HG03520 (cell line): ENCODE results near the gene JAK1.
"Not testable (repeated sequence)": the region's sequence is repeated elsewhere in the genome, so short reads cannot be mapped to it uniquely, and the experiment has no call there.

Experiments
- ATAC-seq: cut with Tn5 transposase; IDR thresholded peaks from one replicate; pipeline ENCODE4 v1.9.1; 2021; ENCODE audit warnings: mild to moderate bottlenecking, moderate library complexity; ENCODE audit not compliant: unreplicated experiment

The JAK1 gene

DNA sequence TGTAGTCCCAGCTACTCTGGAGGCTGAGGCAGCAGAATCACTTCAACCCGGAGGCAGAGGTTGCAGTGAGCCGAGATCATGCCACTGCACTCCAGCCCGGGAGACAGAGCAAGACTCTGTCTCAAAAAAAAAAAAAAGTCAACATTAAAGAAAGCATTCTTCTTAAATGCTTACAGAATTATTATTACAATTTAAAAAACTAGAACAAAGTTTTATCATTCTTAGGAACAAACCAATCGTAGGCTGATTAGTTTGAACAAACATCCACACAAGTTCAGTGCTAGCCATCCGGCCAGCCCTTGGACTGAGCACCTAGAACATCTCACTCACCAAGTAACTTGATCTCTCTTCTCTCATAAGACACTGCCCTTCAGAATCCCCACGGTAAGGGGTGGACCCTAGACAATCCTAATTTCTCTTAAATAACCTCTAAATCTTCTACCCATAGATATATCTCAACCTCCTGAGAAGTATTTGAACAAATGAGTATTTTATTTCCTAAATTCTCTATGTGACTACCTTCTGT, 16.0 kb downstream of the JAK1 start:
- ATAC-seq, result no peak

DNA sequence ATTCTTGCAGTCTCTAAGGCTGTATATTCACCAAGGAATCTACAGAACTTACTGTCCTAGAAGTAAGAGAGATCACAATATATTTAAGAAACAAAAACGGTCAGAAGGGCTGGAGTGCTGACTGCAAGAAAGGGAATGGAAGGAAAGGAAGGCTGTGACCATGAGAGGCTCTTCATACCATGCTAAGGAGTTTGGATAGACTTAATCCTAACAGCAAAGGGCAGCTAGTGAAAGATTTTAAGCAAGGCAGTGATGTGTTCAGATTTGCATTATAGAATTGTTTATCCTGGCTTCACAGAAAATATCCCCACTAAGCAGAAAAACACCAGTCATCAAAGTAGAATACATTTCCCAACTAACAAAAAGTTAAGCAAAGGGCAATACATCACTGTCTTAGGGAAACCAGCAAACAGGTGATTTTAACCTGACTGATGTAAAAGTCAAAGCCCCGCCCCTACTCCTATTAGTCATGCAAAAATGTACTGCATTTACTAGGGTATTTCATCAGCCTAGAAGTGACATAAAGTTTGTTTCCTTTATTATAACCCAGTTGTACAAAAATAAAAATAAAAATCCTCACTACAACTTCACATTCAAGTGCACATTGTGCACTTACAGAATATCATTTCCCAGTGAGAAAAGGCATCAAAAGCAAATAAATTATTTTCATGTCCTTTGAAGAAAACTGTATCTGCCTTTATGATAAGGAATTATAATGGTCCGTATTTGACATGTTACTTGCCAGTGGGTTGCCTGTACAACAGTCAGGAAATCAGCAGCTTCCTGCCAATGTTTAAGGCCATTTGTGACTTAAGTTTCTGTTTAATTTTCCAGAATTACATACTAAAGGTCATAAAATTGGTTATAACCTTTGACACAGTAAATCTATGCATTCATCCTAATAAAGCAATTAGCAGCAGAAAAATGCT, 17.2 kb downstream of the JAK1 start:
- ATAC-seq, result no peak

DNA sequence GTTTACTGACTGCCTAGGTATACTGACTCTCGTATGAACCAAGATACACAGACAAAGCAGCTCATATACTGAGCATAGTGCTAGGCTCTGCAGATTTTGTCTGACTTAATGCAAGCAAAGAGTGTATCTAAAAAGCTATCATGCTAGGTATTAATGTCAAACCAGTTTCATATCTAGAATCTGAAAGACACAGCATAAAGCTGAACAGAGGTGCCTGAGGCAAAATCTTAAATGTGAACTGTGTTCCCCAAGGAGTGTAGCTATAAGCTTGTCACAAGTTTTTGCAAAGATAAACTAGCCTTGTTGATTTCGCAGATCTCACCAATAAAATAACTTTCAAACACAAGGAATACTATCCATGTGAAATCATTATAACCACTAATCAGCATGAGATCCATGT, 18.1 kb downstream of the JAK1 start:
- no peak for ATAC-seq

DNA sequence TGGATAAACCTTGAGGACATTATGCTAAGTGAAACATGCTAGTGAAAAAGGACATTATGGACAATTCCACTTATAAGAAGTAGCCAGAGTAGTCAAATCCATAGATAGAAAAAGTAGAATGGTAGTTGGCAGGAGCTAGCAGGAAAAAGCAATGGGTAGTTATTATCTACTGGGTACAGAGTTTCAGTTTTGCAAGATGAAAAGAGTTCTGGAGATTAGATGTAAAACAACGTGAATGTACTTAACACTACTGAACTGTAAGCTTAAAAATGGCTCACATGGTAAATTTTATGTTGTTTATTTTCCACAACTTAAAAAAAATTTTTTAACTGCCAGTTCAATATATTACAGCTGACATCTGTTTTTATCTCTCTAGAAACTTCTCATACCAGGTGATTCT, 19.4 kb downstream of the JAK1 start:
- no peak for ATAC-seq

DNA sequence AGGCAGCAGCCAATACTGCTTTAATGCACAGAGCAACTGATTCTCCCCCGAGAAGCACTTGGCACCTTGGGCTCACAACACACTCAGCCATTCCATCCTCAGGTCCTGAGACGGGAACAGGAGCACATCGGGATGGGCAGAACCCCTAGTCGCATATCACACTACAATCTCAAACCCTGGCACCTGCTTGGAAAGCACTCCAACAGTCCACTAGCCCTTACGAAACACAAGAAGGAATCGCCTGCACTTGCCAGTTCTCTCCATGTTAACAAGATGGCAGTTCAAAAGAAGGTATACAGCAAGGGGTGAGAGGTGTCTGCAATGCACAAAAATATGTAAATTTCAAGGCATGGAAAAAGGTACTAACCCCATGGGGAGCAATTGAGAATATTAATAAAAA, 21.4 kb downstream of the JAK1 start:
- ATAC-seq, result no peak

DNA sequence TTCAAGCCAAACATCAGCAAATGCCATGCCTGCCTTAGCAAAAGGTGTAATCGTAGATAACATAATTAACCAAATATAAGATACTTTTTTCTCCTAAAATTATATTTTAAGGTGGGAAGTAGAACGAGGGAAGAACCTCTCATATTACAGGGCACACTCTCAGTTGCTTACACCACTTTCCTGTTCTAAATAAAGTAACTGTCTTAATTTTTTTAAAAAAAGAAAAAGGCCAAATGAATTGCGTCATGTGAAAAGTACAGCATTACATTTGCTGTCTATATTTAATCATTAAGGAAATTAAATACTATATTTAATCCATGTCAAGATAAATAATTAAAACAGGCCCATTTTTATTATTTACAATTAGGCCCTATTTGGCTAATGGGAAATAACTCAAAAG, 23.7 kb downstream of the JAK1 start:
- ATAC-seq, result no peak

DNA sequence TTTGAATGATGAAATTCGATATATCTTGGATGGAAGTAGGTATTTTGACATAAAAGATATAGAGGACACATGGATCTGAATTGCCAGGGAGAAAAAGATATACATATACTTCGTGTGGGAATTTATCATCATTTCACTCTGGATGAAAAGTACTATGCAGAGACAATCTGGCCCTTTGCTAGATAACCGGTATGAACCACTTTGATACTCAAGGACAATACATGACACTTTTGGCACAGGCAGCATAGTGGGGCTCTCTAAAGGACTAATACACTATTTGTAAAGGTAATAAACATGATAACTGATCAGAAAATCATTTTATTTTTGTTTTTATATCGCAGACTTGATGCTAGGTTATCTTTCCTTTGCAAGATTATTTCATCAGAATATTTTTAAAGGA, 24.2 kb downstream of the JAK1 start:
- ATAC-seq, result no peak

DNA sequence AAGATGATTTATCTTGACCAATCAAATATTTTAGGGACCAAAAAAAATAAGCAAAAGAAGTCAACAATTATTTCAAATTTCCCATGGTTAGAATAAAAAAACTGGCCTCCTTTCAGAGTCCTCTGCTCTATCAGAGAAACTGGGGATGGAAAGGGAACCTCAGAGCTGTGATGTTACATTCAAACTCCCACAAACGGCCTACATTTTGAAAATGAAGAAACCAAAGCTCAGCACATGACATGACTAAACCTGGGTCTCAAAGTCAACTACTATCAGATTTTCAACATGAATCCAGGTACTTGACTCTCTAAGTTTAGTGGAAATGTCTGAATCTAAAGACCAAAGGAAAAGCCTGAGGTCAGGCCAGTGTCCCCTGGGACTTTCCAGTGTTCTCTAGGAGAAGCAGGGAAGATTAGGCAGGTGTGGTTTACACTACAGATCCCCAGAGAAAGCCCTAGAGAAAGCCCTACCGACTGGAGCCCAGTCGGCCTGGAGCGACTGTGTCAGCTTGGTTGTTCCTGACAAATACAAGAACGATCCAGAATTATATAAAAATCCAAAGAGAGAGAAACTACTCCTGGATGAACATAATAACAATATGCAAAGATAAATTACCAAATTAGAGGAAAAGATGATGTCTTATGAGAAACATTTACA, 24.8 kb downstream of the JAK1 start:
- ATAC-seq, result no peak

DNA sequence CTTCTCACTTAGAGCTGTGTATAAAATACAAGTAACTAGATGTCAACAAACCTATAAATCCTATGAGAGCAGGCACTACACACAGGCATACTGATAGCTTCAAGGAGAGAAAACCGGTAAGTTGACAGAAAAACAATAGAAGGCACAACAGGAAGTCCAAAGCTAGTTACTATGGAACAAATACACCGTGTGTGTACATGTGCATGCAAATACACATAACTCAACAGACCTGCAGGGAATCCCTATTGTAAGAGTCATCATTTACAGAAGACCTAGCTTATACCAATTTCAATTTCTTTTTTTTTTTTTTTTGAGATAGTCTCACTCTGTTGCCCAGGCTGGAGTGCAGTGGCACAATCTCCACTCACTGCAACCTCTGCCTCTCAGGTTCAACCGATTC, 26.3 kb downstream of the JAK1 start:
- no peak for ATAC-seq

DNA sequence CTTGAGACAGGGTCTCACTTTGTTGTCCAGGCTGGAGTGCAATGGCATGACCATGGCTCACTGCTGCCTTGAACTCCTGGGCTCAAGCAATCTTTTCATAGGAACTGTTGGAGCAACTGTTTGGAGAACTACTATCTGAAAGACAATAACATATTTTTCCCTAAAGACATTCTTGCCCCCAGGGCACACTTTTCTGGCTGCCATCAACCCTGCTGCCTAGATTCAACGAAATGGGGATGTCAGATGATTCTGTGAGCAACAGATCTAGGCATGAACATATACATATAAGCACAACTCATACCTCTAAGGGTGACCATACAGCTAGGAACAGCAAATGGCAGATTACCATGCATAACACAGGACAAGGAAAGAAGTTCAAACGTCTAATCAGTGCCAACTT, 27.4 kb downstream of the JAK1 start:
- no peak for ATAC-seq

DNA sequence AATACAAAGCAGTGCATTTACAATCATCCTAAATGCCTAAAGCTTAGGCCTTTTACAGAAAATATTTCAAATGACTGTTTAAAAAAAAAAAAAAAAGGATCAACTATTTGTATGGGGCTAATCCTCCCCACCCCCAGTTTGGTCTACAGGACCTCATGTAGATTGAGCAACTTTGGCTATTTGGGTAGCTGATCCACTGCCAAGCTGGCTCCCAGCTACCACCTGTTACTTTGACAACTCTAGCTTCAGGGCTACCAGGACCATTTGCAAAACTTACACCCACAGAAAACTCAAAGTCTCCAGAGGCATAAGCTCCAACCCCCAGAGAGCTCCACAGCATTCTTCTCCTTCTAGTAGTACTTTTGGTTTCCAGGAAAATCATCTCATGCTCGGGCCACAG, 29.4 kb downstream of the JAK1 start:
- no peak for ATAC-seq

DNA sequence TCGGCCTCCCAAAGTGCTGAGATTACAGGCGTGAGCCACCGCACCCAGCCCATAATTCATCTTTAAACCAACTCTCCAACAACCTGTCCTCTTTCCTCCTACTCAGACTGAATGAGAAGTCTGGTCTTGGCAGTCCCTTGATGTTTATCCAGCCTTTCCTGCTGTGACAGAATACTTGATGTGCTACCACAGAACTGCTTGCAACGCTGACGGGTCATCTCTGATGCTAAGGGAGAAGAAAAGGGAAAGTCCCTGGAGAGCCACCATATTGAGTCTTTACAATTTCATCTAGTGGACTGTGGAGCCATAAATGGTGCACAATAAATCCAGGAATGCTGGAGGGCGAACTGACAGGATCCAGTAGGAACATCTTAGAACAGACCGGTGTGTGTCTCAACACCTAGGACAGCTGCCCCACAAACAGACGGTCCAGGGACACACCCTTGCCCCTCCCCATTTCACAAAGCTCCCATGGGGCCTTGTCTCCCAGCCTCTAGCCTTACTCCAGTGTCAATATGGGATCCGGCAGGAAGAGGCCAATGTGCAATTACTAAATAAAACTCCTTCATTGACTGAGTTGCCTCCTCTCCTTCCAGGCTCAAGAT, 30.7 kb downstream of the JAK1 start:
- ATAC-seq, result no peak

DNA sequence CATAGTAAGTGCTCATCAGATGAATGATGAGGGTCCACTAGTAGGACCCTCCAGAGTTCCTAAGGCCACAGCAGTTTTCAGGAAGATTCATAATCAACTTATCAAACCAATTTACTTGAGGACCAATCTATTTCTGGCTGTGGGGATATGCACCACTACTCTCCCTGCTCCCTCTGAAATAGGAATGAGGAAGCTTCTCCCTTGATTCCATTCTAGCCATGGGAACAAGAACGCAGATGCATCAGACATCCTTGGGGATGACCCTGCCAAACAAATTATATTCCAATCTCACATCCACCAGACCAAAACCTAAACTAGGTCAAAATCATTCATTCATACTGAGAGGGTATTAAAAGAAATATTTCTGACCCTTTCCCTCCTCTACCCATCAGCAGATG, 31.5 kb downstream of the JAK1 start:
- no peak for ATAC-seq

DNA sequence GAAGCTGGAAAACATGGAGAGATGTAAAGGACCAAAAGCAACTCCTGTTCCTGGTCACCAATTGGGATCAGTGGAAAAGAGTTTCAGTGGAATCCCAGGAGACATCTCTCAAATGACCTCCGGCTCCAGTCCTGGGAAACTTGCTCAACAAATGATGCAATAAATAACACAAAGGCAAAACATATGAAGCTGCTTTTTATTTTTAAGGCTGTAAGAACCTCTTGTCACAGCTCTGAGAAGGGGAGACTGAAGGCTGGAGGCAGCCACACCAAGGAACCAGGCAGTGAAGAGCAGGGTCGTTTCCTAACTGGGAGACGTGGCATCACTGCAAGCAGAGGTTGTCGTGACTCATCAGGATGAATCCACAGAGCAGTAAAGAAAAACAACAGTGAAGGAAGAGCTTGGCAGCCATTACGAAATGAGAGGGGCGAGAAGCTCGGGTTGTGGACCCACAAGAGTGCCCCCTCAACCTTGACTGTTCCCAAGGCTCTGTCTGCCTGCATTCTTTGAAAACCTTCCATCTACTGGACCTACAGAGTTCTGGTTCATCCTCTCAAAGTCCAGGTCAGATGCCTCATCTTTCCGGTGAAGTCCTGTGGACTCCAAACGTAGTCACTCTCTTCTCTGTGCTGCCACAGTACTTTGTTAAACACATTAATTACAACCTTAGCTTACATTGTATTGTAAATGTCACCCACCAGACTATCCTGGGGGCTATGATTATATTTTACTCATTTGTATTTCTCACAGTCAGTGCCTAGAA, 32.1 kb downstream of the JAK1 start:
- no peak for ATAC-seq

DNA sequence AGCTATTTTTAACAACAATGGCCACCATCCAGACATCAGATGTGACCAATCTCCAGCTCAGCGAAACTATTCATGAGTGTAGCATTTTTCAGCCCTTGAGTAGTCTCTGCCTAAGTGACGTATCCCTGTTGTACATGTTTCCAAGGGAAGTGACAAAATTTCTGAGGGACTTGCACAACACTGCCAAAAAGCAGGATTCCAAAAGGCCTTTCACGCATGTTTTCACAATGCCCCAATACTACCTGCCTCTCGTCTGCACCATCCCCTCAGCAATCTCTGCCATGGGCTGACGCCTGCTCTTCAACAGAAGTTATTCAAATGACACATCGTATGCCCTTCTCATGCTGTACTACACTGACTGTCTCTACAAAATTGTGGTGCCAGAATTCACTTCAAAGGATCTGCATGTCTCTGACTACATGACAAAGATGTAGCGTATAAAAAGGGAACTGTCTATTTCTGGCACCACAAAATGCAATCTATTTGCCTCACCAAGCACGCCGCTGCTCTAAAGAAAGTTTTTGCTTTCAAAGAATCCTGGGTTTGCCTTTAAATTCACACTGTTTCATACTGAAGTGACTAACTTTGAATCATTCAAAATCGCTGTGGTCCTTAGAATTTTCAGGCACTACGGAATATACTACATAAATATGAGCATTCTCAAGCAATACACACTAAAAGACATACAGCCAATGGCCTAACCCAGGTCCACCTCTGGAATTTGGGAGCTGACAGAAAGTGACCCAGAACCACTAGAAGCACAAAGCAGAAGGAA, 32.9 kb downstream of the JAK1 start:
- no peak for ATAC-seq

DNA sequence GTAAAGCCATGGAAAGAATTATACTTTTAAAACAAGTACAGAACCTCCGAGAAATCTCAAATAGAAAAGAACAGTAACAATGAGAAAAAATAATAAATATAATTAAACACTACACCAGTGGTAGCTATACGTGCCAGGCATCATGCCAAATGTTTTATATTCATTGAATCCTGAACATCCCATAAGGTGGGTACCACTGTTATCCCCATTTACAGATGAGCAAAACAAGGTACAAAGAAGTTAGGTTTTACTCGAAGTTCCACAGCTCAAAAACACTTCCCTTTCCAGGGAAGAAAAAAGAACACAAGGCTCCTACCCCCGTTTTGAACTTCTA, 33.4 kb downstream of the JAK1 start:
- ATAC-seq, result no peak

DNA sequence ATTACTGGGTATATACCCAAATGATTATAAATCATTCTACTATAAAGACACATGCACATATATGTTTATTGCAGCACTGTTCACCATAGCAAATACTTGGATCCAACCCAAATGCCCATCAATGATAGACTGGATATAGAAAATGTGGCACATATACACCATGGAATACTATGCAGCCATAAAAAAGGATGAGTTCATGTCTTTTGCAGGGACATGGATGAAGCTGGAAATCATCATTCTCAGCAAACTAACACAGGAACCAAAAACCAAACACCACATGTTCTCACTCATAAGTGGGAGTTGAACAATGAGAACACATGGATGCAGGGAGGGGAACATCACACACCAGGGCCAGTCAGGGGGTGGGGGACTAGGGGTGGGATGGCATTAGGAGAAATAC, 35.7 kb downstream of the JAK1 start:
- not testable (repeated sequence) for ATAC-seq

DNA sequence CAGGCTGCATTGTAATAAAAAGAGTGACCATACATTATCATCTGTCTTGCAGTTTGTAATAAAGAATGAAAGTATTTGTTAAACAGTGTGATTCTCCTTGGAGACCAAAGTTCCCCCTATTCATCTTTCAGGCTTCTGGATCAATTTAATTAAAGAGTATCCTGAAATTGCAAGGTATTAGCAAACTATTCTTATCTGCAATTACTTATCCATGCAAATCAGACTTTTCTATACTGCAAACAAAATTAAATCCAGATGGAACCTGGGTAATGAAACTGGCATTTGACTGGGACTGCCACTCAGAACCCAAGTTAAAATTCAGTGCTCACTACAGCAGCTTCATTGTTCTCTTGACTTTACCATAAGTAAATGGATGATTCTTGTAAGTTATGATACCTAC, 37.1 kb downstream of the JAK1 start:
- ATAC-seq, result no peak

DNA sequence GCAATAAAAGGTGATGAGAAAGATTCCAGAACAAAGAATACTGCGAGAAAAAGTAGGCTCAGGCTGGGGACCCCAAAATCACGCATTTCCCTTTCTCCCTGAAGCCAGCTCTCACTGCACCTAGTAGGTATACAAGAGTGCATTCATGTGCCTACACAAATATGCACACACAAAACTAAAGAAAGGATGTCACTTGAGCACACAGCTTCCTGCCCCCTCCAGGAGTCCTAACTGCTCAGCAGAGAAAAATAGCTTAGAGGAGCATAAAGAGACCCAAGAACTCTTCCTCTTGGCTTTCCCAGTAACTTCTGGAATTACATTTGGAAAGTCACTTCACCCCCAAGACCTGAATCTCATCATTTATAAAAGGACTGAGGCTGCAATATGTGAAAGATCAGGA, 38.0 kb downstream of the JAK1 start:
- no peak for ATAC-seq

DNA sequence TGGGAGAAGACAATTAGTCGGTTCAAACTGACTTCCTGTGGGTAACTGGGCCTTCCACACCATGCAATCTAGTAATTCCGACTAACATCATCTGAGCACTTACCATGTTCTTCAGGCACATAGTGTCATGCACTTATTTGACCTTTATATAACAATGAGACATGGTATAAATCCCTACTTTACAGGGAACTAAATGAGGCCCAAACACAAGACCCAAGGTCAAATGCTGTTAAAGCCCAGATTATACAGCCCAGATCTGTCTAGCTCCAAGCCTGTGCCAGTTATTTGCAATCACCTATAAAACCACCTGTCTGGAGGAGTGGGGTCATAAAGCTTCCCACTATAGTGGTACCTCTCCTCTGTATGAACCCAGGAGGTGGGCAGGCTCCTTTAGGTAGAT, 40.8 kb downstream of the JAK1 start:
- ATAC-seq, result no peak
